Peyer's patch (tissue), 4 donors: Measurements from ENCODE around the gene EPHA10. TPM values are rescaled to one million over a fixed set of nuclear protein-coding genes. Genes with fewer than 3 reads are reported as not detected.

Experiments
- DNase-seq, 3 donors: peaks; one replicate each; pipeline ENCODE4 v3.0.0-alpha.2; 2017 to 2019
- H3K27ac ChIP-seq, 4 donors: fragments of 200-600 bp; sonication (generic); one replicate each; pipeline ENCODE4 v1.5.1; 2016 to 2019
- H3K27me3 ChIP-seq, 2 donors: fragments of 200-600 bp; sonication (generic); one replicate each; pipeline ENCODE4 v1.5.1; 2019
- H3K36me3 ChIP-seq, 3 donors: fragments of 200-600 bp; sonication (generic); one replicate each; pipeline ENCODE4 v1.5.1; 2016 to 2019
- H3K4me1 ChIP-seq, 4 donors: fragments of 200-600 bp; sonication (generic); one replicate each; pipeline ENCODE4 v1.5.1; 2016 to 2019
- H3K4me3 ChIP-seq, 4 donors: fragments of 200-600 bp; sonication (generic); 1 replicate in 3 of 4; 2 replicates in 1 of 4; pipeline ENCODE4 v1.5.1; 2016 to 2019; ENCODE audit warnings: mild to moderate bottlenecking in 1 of 4
- H3K9me3 ChIP-seq, 4 donors: fragments of 200-600 bp; sonication (generic); one replicate each; pipeline ENCODE4 v1.5.1; 2016 to 2019; ENCODE audit warnings: mild to moderate bottlenecking in 1 of 4
- POLR2A ChIP-seq, 2 donors: fragments of 450-650 bp; IDR thresholded peaks; one replicate each; pipeline ENCODE4 v1.5.1; 2017; ENCODE audit warnings: antibody characterized with exemption in 2 of 2, mild to moderate bottlenecking in 2 of 2, moderate library complexity in 2 of 2
- total RNA-seq, 4 donors: library from RNA; depleted of rRNA; stranded (reverse); fragments of >200 nt; gene quantifications; one replicate each; pipeline ENCODE4 v1.1.0, GENCODE V29; 2016
- TF ChIP-seq, protein P1 (sequence below), 6 experiments: fragments of 450-650 bp in 4 of 6; fragments of 200-600 bp in 2 of 6; sonication (generic) in 1 of 6; IDR thresholded peaks; one replicate each; pipeline ENCODE4 v1.5.1; 2017 to 2019; ENCODE audit warnings: antibody characterized with exemption in 6 of 6, mild to moderate bottlenecking in 3 of 6, moderate library complexity in 1 of 6

The EPHA10 gene
- total RNA-seq, 4 donors from 2014 or later = 9.9 to 67.8 (median 58.0) TPM

DNA sequence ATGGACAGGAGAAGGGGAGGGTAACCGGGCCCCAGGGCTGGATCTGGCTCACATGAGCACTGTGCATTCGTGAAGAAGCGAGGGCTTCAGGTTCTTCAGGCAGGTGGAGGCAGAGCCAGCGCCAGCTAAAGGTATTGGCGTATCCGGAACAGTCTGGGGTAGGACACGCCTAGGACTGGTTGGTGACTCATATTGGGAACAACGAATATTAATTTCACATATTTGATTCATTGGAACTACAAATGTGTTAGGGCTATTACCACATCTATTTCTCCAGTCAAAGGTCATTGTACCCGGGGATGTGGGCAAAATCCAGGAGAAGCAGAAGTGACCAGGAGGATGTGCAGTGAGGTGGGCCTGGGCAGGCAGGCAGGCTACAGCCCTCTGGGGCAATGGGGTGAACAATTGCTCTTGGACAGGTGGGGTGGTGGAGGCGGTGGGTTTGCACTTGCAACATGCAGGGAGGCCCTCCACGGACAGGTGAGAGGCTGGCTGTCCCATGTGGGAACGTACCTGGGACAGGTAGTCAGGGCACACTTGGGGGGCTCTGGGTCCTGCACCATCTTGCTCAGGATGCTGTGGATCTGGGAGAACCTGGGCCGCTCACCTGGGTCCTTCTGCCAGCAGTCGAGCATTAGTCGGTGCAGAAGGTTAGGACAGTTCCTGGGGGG is 45.9 kb downstream of the EPHA10 start:
- H3K27me3 ChIP-seq = no peaks in the 10 kb centered on the region
- DNase-seq = peak in 1 of 3 donors; percentile 23

DNA sequence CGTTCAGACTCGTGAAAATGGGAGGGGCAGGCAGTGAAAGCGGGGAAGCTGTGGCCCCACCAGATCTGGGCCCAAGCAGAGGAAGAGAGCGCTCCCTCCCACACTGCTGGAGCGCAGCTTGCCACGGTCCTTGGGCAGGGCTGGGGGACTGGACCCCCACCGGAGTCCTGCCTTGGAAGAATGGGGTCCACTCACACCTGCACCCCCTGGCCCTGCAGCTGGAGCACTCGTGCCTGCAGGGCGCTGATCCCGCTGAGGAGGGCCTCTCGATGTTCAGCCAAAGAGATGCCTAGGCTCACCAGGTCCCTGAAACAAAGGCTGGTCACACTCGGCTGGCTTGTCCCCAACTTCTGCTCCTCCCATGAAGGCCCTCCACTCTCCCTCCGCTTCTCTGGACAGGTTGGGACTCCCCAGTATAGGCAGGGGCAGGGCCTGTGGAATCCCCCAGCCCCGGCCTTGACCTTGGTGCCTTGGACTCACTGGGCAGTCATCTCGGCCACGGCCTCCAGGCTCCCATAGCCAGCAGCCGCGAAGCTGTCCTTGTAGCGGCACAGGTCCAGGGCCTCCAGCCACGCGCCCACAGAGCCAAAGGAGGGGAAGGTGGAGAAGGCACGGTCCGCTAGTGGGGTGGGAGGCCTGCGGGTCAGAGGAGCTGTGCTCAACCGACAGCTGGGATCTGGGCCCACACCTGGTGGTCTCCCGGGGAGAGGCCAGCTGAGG is 46.6 kb downstream of the EPHA10 start:
- DNase-seq = no peak
- Histone ChIP-seq H3K27me3 (no peaks in the 10 kb centered on the region), H3K4me3 (no peak overlapping the region), H3K36me3 (peaks cover 0 to 6% (median 0%) of the 10 kb centered on the region in 3 donors), H3K9me3 (no peaks in the 10 kb centered on the region), H3K4me1 (no peaks in the 10 kb centered on the region), H3K27ac (no peak overlapping the region)
- no peak for TF ChIP-seq POLR2A (IDR thresholded peaks at IDR 0.05)
- TF ChIP-seq, protein P1, sequence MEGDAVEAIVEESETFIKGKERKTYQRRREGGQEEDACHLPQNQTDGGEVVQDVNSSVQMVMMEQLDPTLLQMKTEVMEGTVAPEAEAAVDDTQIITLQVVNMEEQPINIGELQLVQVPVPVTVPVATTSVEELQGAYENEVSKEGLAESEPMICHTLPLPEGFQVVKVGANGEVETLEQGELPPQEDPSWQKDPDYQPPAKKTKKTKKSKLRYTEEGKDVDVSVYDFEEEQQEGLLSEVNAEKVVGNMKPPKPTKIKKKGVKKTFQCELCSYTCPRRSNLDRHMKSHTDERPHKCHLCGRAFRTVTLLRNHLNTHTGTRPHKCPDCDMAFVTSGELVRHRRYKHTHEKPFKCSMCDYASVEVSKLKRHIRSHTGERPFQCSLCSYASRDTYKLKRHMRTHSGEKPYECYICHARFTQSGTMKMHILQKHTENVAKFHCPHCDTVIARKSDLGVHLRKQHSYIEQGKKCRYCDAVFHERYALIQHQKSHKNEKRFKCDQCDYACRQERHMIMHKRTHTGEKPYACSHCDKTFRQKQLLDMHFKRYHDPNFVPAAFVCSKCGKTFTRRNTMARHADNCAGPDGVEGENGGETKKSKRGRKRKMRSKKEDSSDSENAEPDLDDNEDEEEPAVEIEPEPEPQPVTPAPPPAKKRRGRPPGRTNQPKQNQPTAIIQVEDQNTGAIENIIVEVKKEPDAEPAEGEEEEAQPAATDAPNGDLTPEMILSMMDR (IDR thresholded peaks at IDR 0.05) = no peak

More for the DNA sequence above, 45.9 kb downstream of the EPHA10 start:
- Histone ChIP-seq H3K27ac (no peak overlapping the region), H3K4me1 (no peaks in the 10 kb centered on the region), H3K9me3 (no peaks in the 10 kb centered on the region), H3K36me3 (peaks cover 0 to 6% (median 0%) of the 10 kb centered on the region in 3 donors), H3K4me3 (no peak overlapping the region)
- no peak for TF ChIP-seq POLR2A (IDR thresholded peaks at IDR 0.05)
- TF ChIP-seq, protein P1 (IDR thresholded peaks at IDR 0.05) = no peak

DNA sequence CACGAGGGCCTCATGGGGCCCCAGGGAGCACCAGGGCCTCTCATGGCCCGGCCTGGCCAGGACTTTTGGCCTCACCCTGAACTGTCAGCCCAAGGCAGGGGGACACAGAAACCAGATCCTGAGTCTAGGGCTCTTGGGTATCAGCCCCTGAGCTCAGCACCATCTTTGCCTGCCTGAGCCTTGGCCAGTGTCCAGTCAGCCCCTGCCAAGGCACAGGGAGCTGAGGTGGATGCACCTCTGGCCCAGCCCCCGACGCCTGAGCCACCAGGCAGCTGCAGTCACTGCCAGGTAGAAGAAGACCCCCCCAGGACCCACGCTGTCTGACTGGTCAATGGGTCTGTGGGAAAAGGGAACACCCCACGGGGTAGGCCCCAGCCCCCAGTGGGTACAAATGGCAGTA is 47.3 kb downstream of the EPHA10 start:
- TF ChIP-seq POLR2A (IDR thresholded peaks at IDR 0.05) = no peak
- TF ChIP-seq, protein P1 (IDR thresholded peaks at IDR 0.05) = no peak
- no peaks in the 10 kb centered on the region for H3K4me1 ChIP-seq
- H3K27me3 ChIP-seq = no peaks in the 10 kb centered on the region
- H3K9me3 ChIP-seq = no peaks in the 10 kb centered on the region
- peaks cover 0 to 6% (median 0%) of the 10 kb centered on the region in 3 donors for H3K36me3 ChIP-seq
- no peak for DNase-seq
- no peak overlapping the region for H3K4me3 ChIP-seq
- no peak overlapping the region for H3K27ac ChIP-seq

DNA sequence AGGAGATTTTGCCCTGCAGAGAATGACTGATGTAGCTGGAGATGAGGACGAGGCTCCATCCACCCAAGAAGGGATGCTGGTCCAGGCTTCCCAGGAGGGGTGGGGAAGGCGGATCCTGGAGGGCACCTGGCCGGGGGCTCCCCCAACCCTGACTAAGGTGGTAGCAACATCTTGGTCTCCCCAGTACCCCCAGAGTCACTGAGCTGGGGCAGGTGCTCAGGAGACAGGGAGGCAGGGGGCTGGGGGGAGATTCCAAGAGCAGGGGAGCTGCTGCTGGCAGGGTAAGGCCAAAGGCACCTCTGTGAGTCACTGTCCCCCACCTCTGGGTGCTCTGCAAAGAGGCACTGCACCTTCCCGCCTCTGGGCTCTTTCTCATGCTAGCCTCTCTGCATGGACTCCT is 48.6 kb downstream of the EPHA10 start:
- H3K9me3 ChIP-seq = no peaks in the 10 kb centered on the region
- no peak for TF ChIP-seq POLR2A (IDR thresholded peaks at IDR 0.05)
- TF ChIP-seq, protein P1 (IDR thresholded peaks at IDR 0.05) = no peak
- no peak for DNase-seq

DNA sequence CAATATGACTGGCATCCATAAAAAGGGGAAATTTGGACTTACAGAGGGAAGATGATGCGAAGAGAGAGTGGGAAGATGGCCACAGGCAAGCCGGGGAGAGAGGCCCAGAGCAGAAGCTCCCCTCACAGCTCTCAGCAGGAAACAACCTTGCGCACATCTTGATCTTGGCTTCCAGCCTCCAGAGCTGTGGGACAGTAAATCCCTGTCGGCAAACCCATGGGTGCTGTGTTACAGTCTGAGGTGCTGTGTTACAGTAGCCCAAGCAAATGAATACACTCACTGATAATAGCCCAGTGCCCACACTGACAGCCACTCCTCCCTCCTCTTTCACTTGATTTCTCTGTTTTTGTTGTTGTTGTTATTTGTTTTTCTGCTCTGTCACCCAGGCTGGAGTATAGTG is 50.2 kb downstream of the EPHA10 start:
- TF ChIP-seq, protein P1 (IDR thresholded peaks at IDR 0.05) = no peak
- no peak for TF ChIP-seq POLR2A (IDR thresholded peaks at IDR 0.05)
- Histone ChIP-seq H3K27ac (no peak overlapping the region), H3K36me3 (peaks cover 0 to 6% (median 0%) of the 10 kb centered on the region in 3 donors), H3K4me1 (no peaks in the 10 kb centered on the region), H3K9me3 (no peaks in the 10 kb centered on the region), H3K27me3 (no peaks in the 10 kb centered on the region), H3K4me3 (no peak overlapping the region)
- DNase-seq = no peak

More for the DNA sequence above, 48.6 kb downstream of the EPHA10 start:
- no peak overlapping the region for H3K27ac ChIP-seq
- H3K4me3 ChIP-seq = no peak overlapping the region
- H3K4me1 ChIP-seq = no peaks in the 10 kb centered on the region
- no peaks in the 10 kb centered on the region for H3K27me3 ChIP-seq
- H3K36me3 ChIP-seq = peaks cover 0 to 6% (median 0%) of the 10 kb centered on the region in 3 donors
